ENCODE measurements around the gene CMC2.

DNA sequence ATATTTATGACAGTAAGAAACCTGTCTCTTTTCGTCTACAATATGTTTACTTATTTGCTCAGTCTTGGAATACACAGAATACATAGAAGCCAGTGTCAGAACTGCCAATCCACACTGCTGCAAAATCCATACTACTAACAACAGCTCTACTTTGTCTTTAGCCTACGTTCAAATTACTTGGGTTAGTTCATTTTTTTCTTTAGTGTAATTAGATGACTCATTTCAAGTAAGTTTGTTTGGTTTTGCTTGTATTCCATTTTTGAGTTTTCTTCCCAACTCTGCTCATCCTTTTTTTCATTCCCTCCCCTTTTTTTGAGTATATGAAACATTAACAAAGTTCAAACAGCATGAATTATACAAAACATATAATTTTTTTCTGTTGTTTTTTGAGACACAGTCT is 16.9 kb downstream of the CMC2 start:
- TF ChIP-seq, protein P1, sequence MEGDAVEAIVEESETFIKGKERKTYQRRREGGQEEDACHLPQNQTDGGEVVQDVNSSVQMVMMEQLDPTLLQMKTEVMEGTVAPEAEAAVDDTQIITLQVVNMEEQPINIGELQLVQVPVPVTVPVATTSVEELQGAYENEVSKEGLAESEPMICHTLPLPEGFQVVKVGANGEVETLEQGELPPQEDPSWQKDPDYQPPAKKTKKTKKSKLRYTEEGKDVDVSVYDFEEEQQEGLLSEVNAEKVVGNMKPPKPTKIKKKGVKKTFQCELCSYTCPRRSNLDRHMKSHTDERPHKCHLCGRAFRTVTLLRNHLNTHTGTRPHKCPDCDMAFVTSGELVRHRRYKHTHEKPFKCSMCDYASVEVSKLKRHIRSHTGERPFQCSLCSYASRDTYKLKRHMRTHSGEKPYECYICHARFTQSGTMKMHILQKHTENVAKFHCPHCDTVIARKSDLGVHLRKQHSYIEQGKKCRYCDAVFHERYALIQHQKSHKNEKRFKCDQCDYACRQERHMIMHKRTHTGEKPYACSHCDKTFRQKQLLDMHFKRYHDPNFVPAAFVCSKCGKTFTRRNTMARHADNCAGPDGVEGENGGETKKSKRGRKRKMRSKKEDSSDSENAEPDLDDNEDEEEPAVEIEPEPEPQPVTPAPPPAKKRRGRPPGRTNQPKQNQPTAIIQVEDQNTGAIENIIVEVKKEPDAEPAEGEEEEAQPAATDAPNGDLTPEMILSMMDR (IDR thresholded peaks at IDR 0.05) = no peak
- TF ChIP-seq POLR2A (IDR thresholded peaks at IDR 0.05) = no peak

Data from testis (tissue), 2 donors.